HepG2 (cell line): Measurements from ENCODE around the gene BIRC2. TPM values are rescaled to one million over a fixed set of nuclear protein-coding genes. Genes with fewer than 3 reads are reported as not detected.

Experiments
- FOSL2 ChIP-seq: sonication (generic); formaldehyde crosslinking; IDR thresholded peaks from 2 replicates; pipeline ENCODE4 v1.4.0; 2020; ENCODE audit warnings: missing genetic modification reagents
- GZF1 ChIP-seq: sonication (generic); formaldehyde crosslinking; IDR thresholded peaks from 2 replicates; pipeline ENCODE4 v1.5.1; 2020; ENCODE audit warnings: mild to moderate bottlenecking, missing genetic modification reagents
- HNRNPL ChIP-seq: fragments of 200-400 bp; formaldehyde crosslinking; IDR thresholded peaks from 2 replicates; pipeline ENCODE4 v1.6.1; 2017; ENCODE audit warnings: mild to moderate bottlenecking, low read depth, low read length
- KDM5B ChIP-seq: sonication (generic); formaldehyde crosslinking; IDR thresholded peaks from 2 replicates; pipeline ENCODE4 v1.4.0; 2020; ENCODE audit warnings: missing genetic modification reagents, mild to moderate bottlenecking, borderline replicate concordance
- MAFF ChIP-seq: IDR thresholded peaks from 2 replicates; pipeline ENCODE4 v1.6.1; 2011; ENCODE audit warnings: low read depth, low read length, improper control_type of control experiment
- MAFK ChIP-seq, 2 experiments: IDR thresholded peaks in 1 of 2; conservative IDR thresholded peaks in 1 of 2; 2 replicates each; pipeline ENCODE4 v1.6.1; 2011; ENCODE audit warnings: improper control_type of control experiment in 2 of 2, low read length in 2 of 2
- MIER3 ChIP-seq: IDR thresholded peaks from 2 replicates; pipeline ENCODE4 v1.6.1; 2016; ENCODE audit warnings: missing compliant biosample characterization, borderline replicate concordance
- MXI1 ChIP-seq: IDR thresholded peaks from 3 replicates; pipeline ENCODE4 v1.6.1; 2012; ENCODE audit warnings: low read depth, low read length, inconsistent platforms, borderline replicate concordance
- PAX8 ChIP-seq: sonication (generic); formaldehyde crosslinking; IDR thresholded peaks from 2 replicates; pipeline ENCODE4 v1.8.0; 2022; ENCODE audit warnings: mild to moderate bottlenecking, missing genetic modification reagents, borderline replicate concordance
- RARG ChIP-seq: sonication (generic); formaldehyde crosslinking; IDR thresholded peaks from 2 replicates; pipeline ENCODE4 v1.4.0; 2020; ENCODE audit warnings: low read depth, mild to moderate bottlenecking, missing genetic modification reagents
- RFX5 ChIP-seq: IDR thresholded peaks from 2 replicates; pipeline ENCODE4 v1.6.1; 2011; ENCODE audit warnings: low read depth, low read length, improper control_type of control experiment
- SPEN ChIP-seq: sonication (generic); formaldehyde crosslinking; IDR thresholded peaks from 2 replicates; pipeline ENCODE4 v1.5.1; 2020; ENCODE audit warnings: low read depth, mild to moderate bottlenecking, missing genetic modification reagents
- TSC22D2 ChIP-seq: sonication (generic); formaldehyde crosslinking; IDR thresholded peaks from 2 replicates; pipeline ENCODE4 v1.5.1; 2020; ENCODE audit warnings: missing genetic modification reagents, mild to moderate bottlenecking, borderline replicate concordance
- ZBTB42 ChIP-seq: sonication (generic); formaldehyde crosslinking; IDR thresholded peaks from 2 replicates; pipeline ENCODE4 v1.5.0; 2020; ENCODE audit warnings: mild to moderate bottlenecking, missing genetic modification reagents
- ZNF234 ChIP-seq: sonication (generic); formaldehyde crosslinking; conservative IDR thresholded peaks from 2 replicates; pipeline ENCODE4 v1.5.1; 2020; ENCODE audit warnings: mild to moderate bottlenecking, missing genetic modification reagents
- ZNF549 ChIP-seq: sonication (generic); formaldehyde crosslinking; IDR thresholded peaks from 2 replicates; pipeline ENCODE4 v1.5.0; 2020; ENCODE audit warnings: missing genetic modification reagents
- ZNF616 ChIP-seq: sonication (generic); formaldehyde crosslinking; IDR thresholded peaks from 2 replicates; pipeline ENCODE4 v1.5.0; 2020; ENCODE audit warnings: low read depth, mild to moderate bottlenecking, missing genetic modification reagents
- ZNF639 ChIP-seq: conservative IDR thresholded peaks from 2 replicates; pipeline ENCODE4 v1.6.1; 2018; ENCODE audit warnings: missing genetic modification reagents
- ZNF75D ChIP-seq: sonication (generic); formaldehyde crosslinking; IDR thresholded peaks from 2 replicates; pipeline ENCODE4 v1.8.1; 2023; ENCODE audit warnings: missing genetic modification reagents, mild to moderate bottlenecking, borderline replicate concordance
- polyA plus RNA-seq, 8 experiments: library from polyadenylated mRNA; depleted of rRNA in 3 of 8; stranded (reverse) in 7 of 8; unstranded in 1 of 8; fragments of >200 nt; fragmentation: Illumina TruSeq in 4 of 8; extraction: Trizol in 4 of 8; gene quantifications; 2 replicates each; pipeline versions ENCODE4 v1.2.1 to v1.2.3, GENCODE V29; 2011 to 2016; ENCODE audit warnings: low read depth in 4 of 8, missing spikeins in 1 of 8, mixed read lengths in 1 of 8; ENCODE audit not compliant: insufficient read depth in 1 of 8
- total RNA-seq, 5 experiments: library from RNA; depleted of rRNA; stranded (reverse); fragments of >200 nt; fragmentation: Illumina TruSeq; extraction: Trizol; gene quantifications; 2 replicates each; pipeline ENCODE4 v1.2.3, GENCODE V29; 2016; ENCODE audit warnings: low read depth in 1 of 5
- TF ChIP-seq, protein P1 (sequence below): sonication (generic); formaldehyde crosslinking; IDR thresholded peaks from 2 replicates; pipeline ENCODE4 v1.4.0; 2020; ENCODE audit warnings: missing genetic modification reagents, borderline replicate concordance
- TF ChIP-seq, protein P2 (sequence below): IDR thresholded peaks from 2 replicates; pipeline ENCODE4 v1.6.1; 2018; ENCODE audit warnings: missing genetic modification reagents, mild to moderate bottlenecking, missing compliant biosample characterization
- TF ChIP-seq, protein P3 (sequence below): sonication (generic); formaldehyde crosslinking; IDR thresholded peaks from 2 replicates; pipeline ENCODE4 v1.4.0; 2020; ENCODE audit warnings: missing genetic modification reagents
- TF ChIP-seq, protein P4 (sequence below): sonication (generic); formaldehyde crosslinking; IDR thresholded peaks from 2 replicates; pipeline ENCODE4; 2020; ENCODE audit warnings: missing genetic modification reagents, mild to moderate bottlenecking, borderline replicate concordance

BIRC2 gene
- total and polyA plus RNA-seq, 2 of the 13 experiments (the other 11 are each of a cell fraction or from before 2014, with no cell fraction given) = 61.7 to 62.2 TPM

- TF ChIP-seq, protein P1, sequence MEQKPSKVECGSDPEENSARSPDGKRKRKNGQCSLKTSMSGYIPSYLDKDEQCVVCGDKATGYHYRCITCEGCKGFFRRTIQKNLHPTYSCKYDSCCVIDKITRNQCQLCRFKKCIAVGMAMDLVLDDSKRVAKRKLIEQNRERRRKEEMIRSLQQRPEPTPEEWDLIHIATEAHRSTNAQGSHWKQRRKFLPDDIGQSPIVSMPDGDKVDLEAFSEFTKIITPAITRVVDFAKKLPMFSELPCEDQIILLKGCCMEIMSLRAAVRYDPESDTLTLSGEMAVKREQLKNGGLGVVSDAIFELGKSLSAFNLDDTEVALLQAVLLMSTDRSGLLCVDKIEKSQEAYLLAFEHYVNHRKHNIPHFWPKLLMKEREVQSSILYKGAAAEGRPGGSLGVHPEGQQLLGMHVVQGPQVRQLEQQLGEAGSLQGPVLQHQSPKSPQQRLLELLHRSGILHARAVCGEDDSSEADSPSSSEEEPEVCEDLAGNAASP (CRISPR knock-in tag) = peak; percentile 19; the same call in 1 of the 2 replicates
- TF ChIP-seq GZF1 (CRISPR knock-in tag) (no peak), FOSL2 (CRISPR knock-in tag) (no peak), KDM5B (0 out of 2 replicates have a peak, but pooled peaks have one; percentile 44), ZNF549 (CRISPR knock-in tag) (no peak), MAFF (peak; percentile 68), ZBTB42 (CRISPR knock-in tag) (no peak), MAFK (conservative IDR thresholded peaks at IDR 0.05 in 1 of 2, IDR thresholded peaks at IDR 0.05 in 1 of 2; ENCODE audit: low read length in 2 of 2) (peak; percentile 57 to 71), MIER3 (CRISPR knock-in tag) (0 out of 2 replicates have a peak, but pooled peaks have one; percentile 38), PAX8 (CRISPR knock-in tag) (peak; percentile 53; the same call in 1 of the 2 replicates), ZNF75D (CRISPR knock-in tag) (no peak), HNRNPL (no peak), ZNF234 (CRISPR knock-in tag) (no peak), ZNF616 (no peak), RARG (no peak), RFX5 (no peak), SPEN (CRISPR knock-in tag) (no peak), MXI1 (no peak), ZNF639 (CRISPR knock-in tag) (no peak), TSC22D2 (CRISPR knock-in tag) (no peak)
- TF ChIP-seq, protein P2, sequence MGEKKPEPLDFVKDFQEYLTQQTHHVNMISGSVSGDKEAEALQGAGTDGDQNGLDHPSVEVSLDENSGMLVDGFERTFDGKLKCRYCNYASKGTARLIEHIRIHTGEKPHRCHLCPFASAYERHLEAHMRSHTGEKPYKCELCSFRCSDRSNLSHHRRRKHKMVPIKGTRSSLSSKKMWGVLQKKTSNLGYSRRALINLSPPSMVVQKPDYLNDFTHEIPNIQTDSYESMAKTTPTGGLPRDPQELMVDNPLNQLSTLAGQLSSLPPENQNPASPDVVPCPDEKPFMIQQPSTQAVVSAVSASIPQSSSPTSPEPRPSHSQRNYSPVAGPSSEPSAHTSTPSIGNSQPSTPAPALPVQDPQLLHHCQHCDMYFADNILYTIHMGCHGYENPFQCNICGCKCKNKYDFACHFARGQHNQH (CRISPR knock-in tag) = 0 out of 2 replicates have a peak, but pooled peaks have one; percentile 33
- TF ChIP-seq, protein P3, sequence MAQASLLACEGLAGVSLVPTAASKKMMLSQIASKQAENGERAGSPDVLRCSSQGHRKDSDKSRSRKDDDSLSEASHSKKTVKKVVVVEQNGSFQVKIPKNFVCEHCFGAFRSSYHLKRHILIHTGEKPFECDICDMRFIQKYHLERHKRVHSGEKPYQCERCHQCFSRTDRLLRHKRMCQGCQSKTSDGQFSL (CRISPR knock-in tag) = no peak
- TF ChIP-seq, protein P4, sequence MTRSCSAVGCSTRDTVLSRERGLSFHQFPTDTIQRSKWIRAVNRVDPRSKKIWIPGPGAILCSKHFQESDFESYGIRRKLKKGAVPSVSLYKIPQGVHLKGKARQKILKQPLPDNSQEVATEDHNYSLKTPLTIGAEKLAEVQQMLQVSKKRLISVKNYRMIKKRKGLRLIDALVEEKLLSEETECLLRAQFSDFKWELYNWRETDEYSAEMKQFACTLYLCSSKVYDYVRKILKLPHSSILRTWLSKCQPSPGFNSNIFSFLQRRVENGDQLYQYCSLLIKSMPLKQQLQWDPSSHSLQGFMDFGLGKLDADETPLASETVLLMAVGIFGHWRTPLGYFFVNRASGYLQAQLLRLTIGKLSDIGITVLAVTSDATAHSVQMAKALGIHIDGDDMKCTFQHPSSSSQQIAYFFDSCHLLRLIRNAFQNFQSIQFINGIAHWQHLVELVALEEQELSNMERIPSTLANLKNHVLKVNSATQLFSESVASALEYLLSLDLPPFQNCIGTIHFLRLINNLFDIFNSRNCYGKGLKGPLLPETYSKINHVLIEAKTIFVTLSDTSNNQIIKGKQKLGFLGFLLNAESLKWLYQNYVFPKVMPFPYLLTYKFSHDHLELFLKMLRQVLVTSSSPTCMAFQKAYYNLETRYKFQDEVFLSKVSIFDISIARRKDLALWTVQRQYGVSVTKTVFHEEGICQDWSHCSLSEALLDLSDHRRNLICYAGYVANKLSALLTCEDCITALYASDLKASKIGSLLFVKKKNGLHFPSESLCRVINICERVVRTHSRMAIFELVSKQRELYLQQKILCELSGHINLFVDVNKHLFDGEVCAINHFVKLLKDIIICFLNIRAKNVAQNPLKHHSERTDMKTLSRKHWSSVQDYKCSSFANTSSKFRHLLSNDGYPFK (CRISPR knock-in tag) = no peak
These were observed 43.9 kb downstream of the BIRC2 start (continued) for GRCh38 chr11:102390667-102391465.
